A673 (cell line): ENCODE measurements around the gene VPS4A.

Source experiments
- EZH2 ChIP-seq: fragments of 200-600 bp; sonication (generic); IDR thresholded peaks from 2 replicates; pipeline ENCODE4 v1.6.1; 2017; ENCODE audit warnings: borderline replicate concordance, low read depth, mild to moderate bottlenecking, mixed read lengths, antibody characterized with exemption, low read length; ENCODE audit not compliant: poor library complexity, severe bottlenecking
- TF ChIP-seq, protein P1 (sequence below): fragments of 300-800, 200-600 bp; sonication (generic); conservative IDR thresholded peaks from 2 replicates; pipeline ENCODE4 v1.5.1; 2017; ENCODE audit warnings: low read depth, mild to moderate bottlenecking, antibody characterized with exemption, low read length, moderate library complexity, mixed read lengths

GRCh38 chr16:69329369-69330285 lies 18.5 kb downstream of the VPS4A start:
- TF ChIP-seq, protein P1, sequence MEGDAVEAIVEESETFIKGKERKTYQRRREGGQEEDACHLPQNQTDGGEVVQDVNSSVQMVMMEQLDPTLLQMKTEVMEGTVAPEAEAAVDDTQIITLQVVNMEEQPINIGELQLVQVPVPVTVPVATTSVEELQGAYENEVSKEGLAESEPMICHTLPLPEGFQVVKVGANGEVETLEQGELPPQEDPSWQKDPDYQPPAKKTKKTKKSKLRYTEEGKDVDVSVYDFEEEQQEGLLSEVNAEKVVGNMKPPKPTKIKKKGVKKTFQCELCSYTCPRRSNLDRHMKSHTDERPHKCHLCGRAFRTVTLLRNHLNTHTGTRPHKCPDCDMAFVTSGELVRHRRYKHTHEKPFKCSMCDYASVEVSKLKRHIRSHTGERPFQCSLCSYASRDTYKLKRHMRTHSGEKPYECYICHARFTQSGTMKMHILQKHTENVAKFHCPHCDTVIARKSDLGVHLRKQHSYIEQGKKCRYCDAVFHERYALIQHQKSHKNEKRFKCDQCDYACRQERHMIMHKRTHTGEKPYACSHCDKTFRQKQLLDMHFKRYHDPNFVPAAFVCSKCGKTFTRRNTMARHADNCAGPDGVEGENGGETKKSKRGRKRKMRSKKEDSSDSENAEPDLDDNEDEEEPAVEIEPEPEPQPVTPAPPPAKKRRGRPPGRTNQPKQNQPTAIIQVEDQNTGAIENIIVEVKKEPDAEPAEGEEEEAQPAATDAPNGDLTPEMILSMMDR = no peak
- no peak for TF ChIP-seq EZH2
